MM.1S (cell line): ENCODE data around the gene FAHD2A.

ENCODE experiments used
- DNase-seq: peaks from one replicate; pipeline ENCODE4 v3.0.0-alpha.2; 2015
- H2AFZ ChIP-seq: fragments of 300-600 bp; sonication (generic); 2 replicates; pipeline ENCODE4 v1.6.0; 2016; ENCODE audit warnings: antibody characterized with exemption, low read length
- H3F3A ChIP-seq: fragments of 300-600 bp; sonication (generic); 2 replicates; pipeline ENCODE4 v1.6.1; 2016; ENCODE audit warnings: mild to moderate bottlenecking, antibody characterized with exemption, low read length, moderate library complexity, mixed read lengths; ENCODE audit not compliant: insufficient read depth
- H3K27ac ChIP-seq: fragments of 300-600 bp; sonication (generic); 2 replicates; pipeline ENCODE4 v1.5.1; 2016; ENCODE audit warnings: mild to moderate bottlenecking, low read length
- H3K27me3 ChIP-seq: fragments of 300-600 bp; sonication (generic); replicated peaks from 2 replicates; pipeline ENCODE4 v1.6.0; 2016; ENCODE audit warnings: low read length; ENCODE audit not compliant: insufficient read depth
- H3K36me3 ChIP-seq: fragments of 300-600 bp; sonication (generic); replicated peaks from 2 replicates; pipeline ENCODE4 v1.6.1; 2016; ENCODE audit warnings: mild to moderate bottlenecking, low read length, mixed read lengths; ENCODE audit not compliant: insufficient read depth
- H3K4me1 ChIP-seq: fragments of 300-600 bp; sonication (generic); 2 replicates; pipeline ENCODE4 v1.6.1; 2016; ENCODE audit warnings: low read length, mixed read lengths
- H3K4me2 ChIP-seq: fragments of 300-600 bp; sonication (generic); 2 replicates; pipeline ENCODE4 v1.6.0; 2016; ENCODE audit warnings: low read depth, low read length
- H3K4me3 ChIP-seq: fragments of 300-600 bp; sonication (generic); 2 replicates; pipeline ENCODE4 v1.5.1; 2016; ENCODE audit warnings: low read length, mixed read lengths
- H3K79me2 ChIP-seq: fragments of 300-600 bp; sonication (generic); 2 replicates; pipeline ENCODE4 v1.6.1; 2016; ENCODE audit warnings: mixed run types, low read length, mixed read lengths
- H3K9ac ChIP-seq: fragments of 300-600 bp; sonication (generic); 2 replicates; pipeline ENCODE4 v1.6.1; 2016; ENCODE audit warnings: low read length, mixed read lengths
- H3K9me2 ChIP-seq: fragments of 300-600 bp; sonication (generic); replicated peaks from 2 replicates; pipeline ENCODE4 v1.6.1; 2016; ENCODE audit warnings: mild to moderate bottlenecking, low read length, mixed read lengths; ENCODE audit not compliant: insufficient read depth
- H3K9me3 ChIP-seq: fragments of 300-600 bp; sonication (generic); replicated peaks from 2 replicates; pipeline ENCODE4 v1.6.1; 2016; ENCODE audit warnings: mild to moderate bottlenecking, low read length, mixed read lengths; ENCODE audit not compliant: insufficient read depth
- H4K20me1 ChIP-seq: fragments of 300-600 bp; sonication (generic); 2 replicates; pipeline ENCODE4 v1.6.1; 2016; ENCODE audit warnings: mild to moderate bottlenecking, low read length, moderate library complexity, mixed read lengths; ENCODE audit not compliant: insufficient read depth
- CTCF ChIP-seq: fragments of 300-600 bp; sonication (generic); IDR thresholded peaks from 2 replicates; pipeline ENCODE4 v1.5.1; 2016; ENCODE audit warnings: antibody characterized with exemption, low read length, mixed read lengths
- EZH2 ChIP-seq: fragments of 300-600 bp; sonication (generic); optimal IDR thresholded peaks from 2 replicates; pipeline ENCODE3; 2017; ENCODE audit warnings: low read depth, mild to moderate bottlenecking, antibody characterized with exemption, low read length, mixed read lengths
- EZH2phosphoT487 ChIP-seq: fragments of 300-600 bp; sonication (generic); IDR thresholded peaks from 2 replicates; pipeline ENCODE4 v1.6.1; 2018; ENCODE audit warnings: antibody characterized with exemption, low read length

Gene FAHD2A

GRCh38 chr2:95390272-95390880 lies 12.1 kb upstream of the FAHD2A start:
- H3K27ac ChIP-seq, result no peak overlapping the region
- H3F3A ChIP-seq, result no peaks in the 10 kb centered on the region
- peaks cover 7% of the 10 kb centered on the region; the same call in 1 of the 2 replicates for H3K27me3 ChIP-seq
- H4K20me1 ChIP-seq, result no peaks in the 10 kb centered on the region
- H3K79me2 ChIP-seq, result no peaks in the 10 kb centered on the region
- H3K4me1 ChIP-seq, result no peaks in the 10 kb centered on the region
- H3K4me2 ChIP-seq, result no peak overlapping the region
- no peaks in the 10 kb centered on the region for H3K9me2 ChIP-seq
- H3K9ac ChIP-seq, result no peak overlapping the region
- H2AFZ ChIP-seq, result no peak overlapping the region
- no peak overlapping the region for H3K4me3 ChIP-seq
- H3K36me3 ChIP-seq, result no peaks in the 10 kb centered on the region
- TF ChIP-seq CTCF, result no peak
- H3K9me3 ChIP-seq, result no peaks in the 10 kb centered on the region
- no peak for DNase-seq

- TF ChIP-seq EZH2phosphoT487 (no peak), CTCF (no peak), EZH2 (no peak)
- no peak overlapping the region for H3K27ac ChIP-seq
- no peaks in the 10 kb centered on the region for H3K4me1 ChIP-seq
- no peaks in the 10 kb centered on the region for H3K9me3 ChIP-seq
- H3K9me2 ChIP-seq, result no peaks in the 10 kb centered on the region
- H2AFZ ChIP-seq, result no peak overlapping the region
- DNase-seq, result no peak
- no peak overlapping the region for H3K9ac ChIP-seq
- H3K79me2 ChIP-seq, result no peaks in the 10 kb centered on the region
- H3K4me3 ChIP-seq, result no peak overlapping the region
- H3K36me3 ChIP-seq, result no peaks in the 10 kb centered on the region
- no peaks in the 10 kb centered on the region for H4K20me1 ChIP-seq
- H3K27me3 ChIP-seq, result peaks cover 7% of the 10 kb centered on the region; the same call in 1 of the 2 replicates
- H3K4me2 ChIP-seq, result no peak overlapping the region
- H3F3A ChIP-seq, result no peaks in the 10 kb centered on the region
These were observed 11.6 kb upstream of the FAHD2A start for GRCh38 chr2:95390881-95391321.

GRCh38 chr2:95391641-95392310 lies 10.7 kb upstream of the FAHD2A start:
- Histone ChIP-seq H3F3A (no peaks in the 10 kb centered on the region), H3K36me3 (no peaks in the 10 kb centered on the region), H4K20me1 (no peaks in the 10 kb centered on the region), H3K4me3 (no peak overlapping the region), H3K4me2 (no peak overlapping the region), H3K9ac (no peak overlapping the region), H3K79me2 (no peaks in the 10 kb centered on the region), H3K9me3 (no peaks in the 10 kb centered on the region), H3K27ac (no peak overlapping the region), H3K27me3 (no peaks in the 10 kb centered on the region; the same call in 1 of the 2 replicates), H2AFZ (no peak overlapping the region), H3K9me2 (no peaks in the 10 kb centered on the region), H3K4me1 (no peaks in the 10 kb centered on the region)
- TF ChIP-seq CTCF, result no peak
- no peak for TF ChIP-seq EZH2phosphoT487
- TF ChIP-seq EZH2, result no peak
- DNase-seq, result no peak
